Ectodermal cell (in vitro differentiated cells): ENCODE measurements around the gene MON2.

Source experiments
- H3K27ac ChIP-seq: 2 replicates; pipeline ENCODE4 v1.7.0; 2013; ENCODE audit warnings: mild to moderate bottlenecking, low read depth, low read length; ENCODE audit not compliant: insufficient read depth, poor library complexity, severe bottlenecking
- H3K27me3 ChIP-seq: 2 replicates; pipeline ENCODE4 v1.7.0; 2013; ENCODE audit warnings: mild to moderate bottlenecking, low read length; ENCODE audit not compliant: insufficient read depth, control insufficient read depth, poor library complexity, severe bottlenecking
- H3K36me3 ChIP-seq: one replicate; pipeline ENCODE4 v1.7.0; 2013; ENCODE audit warnings: low read length; ENCODE audit not compliant: control insufficient read depth, insufficient read depth
- H3K4me1 ChIP-seq: one replicate; pipeline ENCODE4 v1.7.0; 2013; ENCODE audit warnings: low read length; ENCODE audit not compliant: control insufficient read depth, insufficient read depth
- H3K4me3 ChIP-seq: 2 replicates; pipeline ENCODE4 v1.7.0; 2013; ENCODE audit warnings: low read depth, low read length, control low read depth; ENCODE audit not compliant: insufficient read depth
- H3K9me3 ChIP-seq: 2 replicates; pipeline ENCODE4 v1.7.0; 2013; ENCODE audit warnings: mild to moderate bottlenecking, low read length, moderate library complexity; ENCODE audit not compliant: control insufficient read depth
- WGBS, 2 experiments: methylation state at CpG; one replicate each; pipeline ENCODE4 v1.1.7; 2013; ENCODE audit warnings: missing lambda C conversion rate in 2 of 2; 5-methylcytosine and 5-hydroxymethylcytosine counted together

MON2 gene

GRCh38 chr12:62586850-62587249, 120.2 kb downstream of the MON2 start:
- H3K27ac ChIP-seq: no peak overlapping the region
- WGBS, 2 experiments: 100% methylated on average over 2 of the region's 2 CpGs
- H3K36me3 ChIP-seq: no peaks in the 10 kb centered on the region
- no peaks in the 10 kb centered on the region for H3K4me1 ChIP-seq
- H3K27me3 ChIP-seq: no peaks in the 10 kb centered on the region
- H3K4me3 ChIP-seq: no peak overlapping the region
- H3K9me3 ChIP-seq: no peaks in the 10 kb centered on the region

DNA sequence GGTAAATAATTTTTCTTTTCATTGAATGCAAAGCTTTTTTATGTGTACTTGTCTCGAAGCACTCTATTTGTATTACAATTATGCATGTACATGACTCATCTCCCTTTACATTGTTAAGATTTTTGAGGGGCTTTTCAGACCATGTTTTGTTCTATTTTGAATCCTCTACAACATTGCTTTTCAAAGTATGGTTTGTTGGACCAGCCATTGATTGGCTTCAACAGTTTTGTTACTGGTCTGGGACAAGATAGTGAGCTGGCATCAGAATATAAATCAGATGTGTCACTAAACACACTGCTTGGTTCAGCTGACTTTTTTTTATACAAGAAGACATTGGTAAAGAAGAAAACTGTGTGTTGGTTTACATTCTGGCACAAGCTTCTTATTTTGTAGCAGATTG, 122.3 kb downstream of the MON2 start:
- Histone ChIP-seq H3K36me3 (no peaks in the 10 kb centered on the region), H3K4me1 (no peaks in the 10 kb centered on the region), H3K27me3 (no peaks in the 10 kb centered on the region), H3K27ac (no peak overlapping the region), H3K9me3 (no peaks in the 10 kb centered on the region), H3K4me3 (no peak overlapping the region)
- WGBS, 2 experiments: 100% methylated on average over 1 of the region's 1 CpG; no CpG with 5 or more reads in 1 of the 2 experiments

DNA sequence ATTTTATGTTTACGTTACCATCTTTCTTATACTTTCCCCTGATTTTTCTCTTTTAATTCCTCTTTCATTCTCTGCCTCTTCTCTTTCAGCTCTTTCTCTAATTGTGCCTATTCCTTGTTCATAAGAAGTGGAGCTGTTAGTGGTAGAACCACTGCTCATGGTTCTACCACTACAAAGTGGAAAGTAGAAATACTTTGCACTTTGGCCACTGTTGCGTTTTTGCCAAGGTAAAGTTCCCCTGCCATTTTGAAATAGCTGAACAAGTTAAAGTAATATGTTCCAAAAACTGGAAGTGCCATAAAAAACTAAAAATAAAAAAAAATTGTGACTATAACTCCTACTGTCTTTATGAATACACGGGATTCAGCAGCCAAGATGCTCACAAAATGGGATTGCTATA, 130.6 kb downstream of the MON2 start:
- no peaks in the 10 kb centered on the region for H3K27me3 ChIP-seq
- WGBS, 2 experiments: 90 to 97% methylated on average over 3 of the region's 3 CpGs
- no peak overlapping the region for H3K4me3 ChIP-seq
- no peaks in the 10 kb centered on the region for H3K4me1 ChIP-seq
- no peaks in the 10 kb centered on the region for H3K36me3 ChIP-seq
- H3K9me3 ChIP-seq: no peaks in the 10 kb centered on the region
- H3K27ac ChIP-seq: no peak overlapping the region

GRCh38 chr12:62598846-62599245, 132.2 kb downstream of the MON2 start:
- 94% methylated on average over 3 of the region's 3 CpGs; no CpG with 5 or more reads in 1 of the 2 experiments for WGBS, 2 experiments

DNA sequence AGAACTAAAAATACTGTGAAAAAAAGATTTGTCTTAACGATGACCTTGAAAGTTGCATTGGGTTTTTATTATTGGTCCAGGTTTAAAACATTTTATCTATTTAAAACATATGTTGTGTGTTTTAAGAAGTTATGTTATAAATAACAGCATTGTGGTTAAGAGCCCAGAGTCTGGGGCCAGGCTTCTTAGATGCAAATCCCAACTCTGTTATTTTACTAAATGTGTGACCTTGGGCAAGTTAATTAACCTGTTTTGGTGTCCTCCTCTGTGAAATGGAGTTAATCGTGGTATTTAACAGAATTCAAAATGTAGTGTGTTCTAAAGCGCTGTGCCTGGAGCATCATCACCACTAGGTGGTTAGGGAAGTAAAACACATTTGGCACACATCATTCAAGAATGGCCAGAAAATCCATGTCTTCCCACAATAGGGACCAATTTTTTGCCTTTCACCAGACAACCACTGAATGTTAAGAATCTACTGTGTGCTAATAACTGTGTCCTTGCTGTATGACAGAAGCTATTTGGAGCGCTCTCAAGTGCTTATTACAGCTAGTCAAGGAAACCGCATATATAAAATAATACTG, 133.3 kb downstream of the MON2 start:
- no peaks in the 10 kb centered on the region for H3K9me3 ChIP-seq
- 94 to 96% methylated on average over 4 to 5 of the region's 5 CpGs for WGBS, 2 experiments
- no peaks in the 10 kb centered on the region for H3K36me3 ChIP-seq
- no peaks in the 10 kb centered on the region for H3K27me3 ChIP-seq
- H3K27ac ChIP-seq: no peak overlapping the region
- H3K4me3 ChIP-seq: no peak overlapping the region
- no peaks in the 10 kb centered on the region for H3K4me1 ChIP-seq

More at GRCh38 chr12:62598846-62599245, 132.2 kb downstream of the MON2 start:
- no peak overlapping the region for H3K4me3 ChIP-seq
- no peak overlapping the region for H3K27ac ChIP-seq
- H3K4me1 ChIP-seq: no peaks in the 10 kb centered on the region
- no peaks in the 10 kb centered on the region for H3K36me3 ChIP-seq
- H3K27me3 ChIP-seq: no peaks in the 10 kb centered on the region
- H3K9me3 ChIP-seq: no peaks in the 10 kb centered on the region

DNA sequence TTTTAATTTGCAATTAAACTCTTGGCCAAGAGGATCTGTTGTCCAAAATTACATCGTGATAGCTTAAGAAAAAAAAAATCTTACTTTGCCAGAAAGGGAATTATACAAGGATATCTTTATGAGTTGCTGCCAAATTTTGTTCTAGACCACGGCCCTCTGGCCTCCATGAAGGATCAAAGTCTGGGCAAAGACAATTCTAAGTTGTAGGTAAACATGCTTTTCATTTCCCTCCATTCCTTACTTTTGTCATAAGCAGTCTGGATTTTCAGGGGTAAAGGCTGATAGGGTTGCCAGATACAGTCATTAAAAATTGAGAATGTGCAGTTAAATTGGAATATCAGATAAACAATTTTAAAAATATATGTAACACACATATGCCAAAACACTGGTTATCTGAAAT, 135.1 kb downstream of the MON2 start:
- no peaks in the 10 kb centered on the region for H3K36me3 ChIP-seq
- H3K27ac ChIP-seq: peak overlapping the region; percentile 99
- H3K27me3 ChIP-seq: no peaks in the 10 kb centered on the region
- no peak overlapping the region for H3K4me3 ChIP-seq
- 89 to 92% methylated on average over 2 of the region's 2 CpGs for WGBS, 2 experiments
- peaks cover 2% of the 10 kb centered on the region for H3K9me3 ChIP-seq
- peaks cover 8% of the 10 kb centered on the region for H3K4me1 ChIP-seq

GRCh38 chr12:62602255-62603060, 135.8 kb downstream of the MON2 start:
- H3K36me3 ChIP-seq: no peaks in the 10 kb centered on the region
- peak overlapping the region; percentile 88 for H3K4me3 ChIP-seq
- peak overlapping the region; percentile 99 for H3K27ac ChIP-seq
- WGBS, 2 experiments: 1% methylated on average over 66 of the region's 66 CpGs
- H3K27me3 ChIP-seq: no peaks in the 10 kb centered on the region
- peaks cover 2% of the 10 kb centered on the region for H3K9me3 ChIP-seq
- peaks cover 8% of the 10 kb centered on the region for H3K4me1 ChIP-seq

- H3K4me1 ChIP-seq: peaks cover 8% of the 10 kb centered on the region
- H3K36me3 ChIP-seq: no peaks in the 10 kb centered on the region
- H3K27me3 ChIP-seq: no peaks in the 10 kb centered on the region
- peak overlapping the region; percentile 99 for H3K27ac ChIP-seq
- peaks cover 2% of the 10 kb centered on the region for H3K9me3 ChIP-seq
- 0% methylated on average over 94 of the region's 94 CpGs for WGBS, 2 experiments
- H3K4me3 ChIP-seq: peak overlapping the region; percentile 88
Measured at GRCh38 chr12:62603061-62603810, 136.6 kb downstream of the MON2 start.

DNA sequence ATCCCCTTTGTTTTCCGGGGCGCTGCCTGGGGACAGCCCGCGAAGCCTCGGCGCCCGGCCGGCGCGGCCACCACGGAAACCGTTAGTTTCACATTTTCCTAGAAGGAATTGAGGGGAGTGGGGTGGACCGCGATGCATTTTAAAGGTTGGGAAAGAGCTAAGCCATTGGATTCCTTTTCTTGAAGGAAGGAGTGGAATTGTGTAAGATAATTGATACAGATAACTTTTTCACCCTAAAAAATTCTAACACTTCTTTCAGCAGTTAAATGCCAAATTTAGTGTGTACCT, 137.1 kb downstream of the MON2 start:
- H3K4me3 ChIP-seq: peak overlapping the region; percentile 88

DNA sequence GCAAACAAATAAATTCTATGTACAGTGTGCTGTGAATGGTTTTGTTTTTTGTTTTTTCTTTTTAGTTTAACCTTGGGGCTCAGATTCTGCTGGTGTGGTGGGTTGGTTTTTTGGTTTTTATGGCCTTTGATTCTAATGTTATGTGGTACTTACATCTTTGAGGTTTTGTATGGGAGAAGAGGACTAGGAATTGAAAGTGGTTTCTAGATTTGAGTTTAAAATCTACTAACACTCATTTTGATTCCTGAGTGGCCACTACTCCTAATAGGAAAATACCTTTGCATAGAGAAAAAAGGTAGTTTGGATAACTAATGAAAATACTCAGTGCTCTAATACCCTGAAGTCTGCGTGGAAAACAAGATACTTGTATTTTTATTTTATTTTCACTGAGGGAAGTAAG, 137.7 kb downstream of the MON2 start:
- H3K36me3 ChIP-seq: no peaks in the 10 kb centered on the region
- peaks cover 2% of the 10 kb centered on the region for H3K9me3 ChIP-seq
- peaks cover 8% of the 10 kb centered on the region for H3K4me1 ChIP-seq
- 0 to 5% methylated on average over 1 of the region's 1 CpG for WGBS, 2 experiments
- no peaks in the 10 kb centered on the region for H3K27me3 ChIP-seq
- H3K27ac ChIP-seq: no peak overlapping the region
- peak overlapping the region; percentile 88 for H3K4me3 ChIP-seq

More for the DNA sequence above, 137.1 kb downstream of the MON2 start:
- 0 to 1% methylated on average over 14 of the region's 14 CpGs for WGBS, 2 experiments
- no peaks in the 10 kb centered on the region for H3K36me3 ChIP-seq
- peaks cover 2% of the 10 kb centered on the region for H3K9me3 ChIP-seq
- H3K27me3 ChIP-seq: no peaks in the 10 kb centered on the region
- peak overlapping the region; percentile 99 for H3K27ac ChIP-seq
- H3K4me1 ChIP-seq: peaks cover 8% of the 10 kb centered on the region
